ENCODE measurements around the gene IRF1.
A peak's percentile ranks its signal among the peaks of the same experiment; 100 is the strongest.

The IRF1 gene

DNA sequence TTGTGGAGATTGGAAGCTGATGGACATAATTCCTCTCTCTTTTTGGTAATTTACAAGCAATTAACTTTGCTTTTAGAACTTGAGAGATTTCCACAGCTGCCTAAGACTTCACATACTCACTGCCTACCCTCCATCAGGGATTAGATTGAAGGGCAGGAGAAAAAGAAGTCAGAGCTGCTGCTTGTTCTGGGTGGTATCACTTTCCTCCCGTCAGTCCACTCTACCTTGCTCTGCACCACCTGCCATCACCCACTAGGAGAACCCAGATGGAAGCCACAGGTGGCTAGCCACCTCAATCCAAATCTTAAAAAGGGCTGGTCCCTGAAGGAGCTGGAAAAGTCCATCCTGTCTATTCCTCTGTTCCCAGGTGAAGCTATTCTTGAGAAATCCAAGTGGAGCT, 10.5 kb downstream of the IRF1 start:
- peaks cover 41 to 44% of the 10 kb centered on the region in 2 donors for H3K4me1 ChIP-seq (ENCODE audit: control insufficient read depth in 2 of 2, insufficient read depth in 2 of 2, low read length in 2 of 2)
- H3K27me3 ChIP-seq (ENCODE audit: control insufficient read depth in 2 of 2, insufficient read depth in 2 of 2, low read length in 2 of 2) = no peaks in the 10 kb centered on the region
- H3K9me3 ChIP-seq (ENCODE audit: control insufficient read depth in 2 of 2, low read length in 2 of 2) = no peaks in the 10 kb centered on the region
- no peak overlapping the region for H3K27ac ChIP-seq (ENCODE audit: low read depth in 2 of 2, low read length in 2 of 2)
- no peak overlapping the region for H3K4me3 ChIP-seq (ENCODE audit: low read length in 2 of 2)
- H3K36me3 ChIP-seq (ENCODE audit: control insufficient read depth in 2 of 2, insufficient read depth in 2 of 2, low read length in 2 of 2) = peaks cover 17 to 21% of the 10 kb centered on the region in 2 donors
- H3K9ac ChIP-seq (ENCODE audit: low read depth in 1 of 2, low read length in 2 of 2) = no peak overlapping the region

DNA sequence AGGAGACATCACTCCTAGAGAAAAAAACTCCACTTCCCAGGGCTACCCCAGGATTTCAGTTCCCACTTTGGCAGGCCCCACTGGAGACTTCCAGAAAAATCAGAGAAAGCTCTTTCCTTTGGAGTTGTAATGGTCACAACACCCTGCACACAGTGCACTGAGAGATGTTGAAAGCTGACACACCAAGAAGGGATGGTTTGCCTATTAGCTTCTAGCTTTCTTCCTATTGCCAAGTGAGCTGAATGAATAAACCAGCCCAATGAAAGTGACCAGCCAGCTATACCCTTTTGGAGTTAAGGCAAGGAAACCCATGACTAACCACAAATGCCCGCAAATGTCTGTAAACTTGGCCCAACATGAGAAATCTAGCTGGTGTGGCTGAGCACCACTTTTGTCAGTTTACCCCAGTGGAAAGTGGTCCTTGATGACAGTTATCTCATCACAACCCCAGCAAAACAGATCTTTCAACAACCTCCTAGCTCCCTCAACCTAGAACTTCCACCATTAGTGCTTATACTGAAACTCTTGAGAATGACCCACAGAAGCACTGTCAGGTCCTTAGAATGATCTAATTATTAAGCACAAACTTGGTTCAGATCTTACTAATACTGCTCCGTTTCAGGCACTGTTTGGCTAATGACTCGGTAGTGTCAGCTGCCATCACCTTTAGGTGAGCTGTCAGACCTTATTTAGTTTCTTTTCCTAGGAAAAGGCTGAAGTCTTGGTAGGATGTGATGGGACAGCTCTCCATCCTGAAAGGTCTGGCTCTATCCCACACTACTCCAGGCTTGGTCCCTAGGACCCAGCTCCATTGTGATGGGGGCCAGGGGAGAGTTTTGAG, 11.2 kb downstream of the IRF1 start:
- peaks cover 48 to 49% of the 10 kb centered on the region in 2 donors for H3K4me1 ChIP-seq (ENCODE audit: control insufficient read depth in 2 of 2, insufficient read depth in 2 of 2, low read length in 2 of 2)
- no peak overlapping the region for H3K9ac ChIP-seq (ENCODE audit: low read depth in 1 of 2, low read length in 2 of 2)
- H3K4me3 ChIP-seq (ENCODE audit: low read length in 2 of 2) = no peak overlapping the region
- H3K36me3 ChIP-seq (ENCODE audit: control insufficient read depth in 2 of 2, insufficient read depth in 2 of 2, low read length in 2 of 2) = peaks cover 13 to 17% of the 10 kb centered on the region in 2 donors
- H3K27me3 ChIP-seq (ENCODE audit: control insufficient read depth in 2 of 2, insufficient read depth in 2 of 2, low read length in 2 of 2) = no peaks in the 10 kb centered on the region
- no peaks in the 10 kb centered on the region for H3K9me3 ChIP-seq (ENCODE audit: control insufficient read depth in 2 of 2, low read length in 2 of 2)
- no peak overlapping the region for H3K27ac ChIP-seq (ENCODE audit: low read depth in 2 of 2, low read length in 2 of 2)

DNA sequence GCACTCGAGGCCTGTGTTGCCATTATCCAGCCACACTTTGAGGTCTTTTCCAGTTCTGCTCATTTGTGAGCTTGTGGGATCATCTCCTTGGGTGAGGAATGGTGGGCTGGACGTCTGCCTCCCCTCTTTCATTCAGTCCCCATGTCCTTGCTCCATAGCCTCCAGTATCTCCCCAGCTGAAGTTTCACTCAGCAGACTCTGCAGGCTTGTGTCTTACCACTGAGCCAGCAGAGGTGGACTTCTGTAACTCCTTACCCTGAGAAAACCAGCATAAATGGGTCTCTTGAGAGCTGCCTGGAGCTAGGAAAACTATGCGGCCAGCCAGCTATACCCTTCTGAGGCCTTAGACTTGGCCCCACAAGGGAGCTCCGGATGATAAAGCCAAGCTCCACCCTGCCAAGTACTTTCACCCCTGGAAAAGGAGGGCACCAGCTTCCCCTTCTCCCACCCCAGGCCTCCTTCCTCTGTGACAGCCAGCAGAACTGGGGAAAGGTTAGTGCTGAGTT, 12.2 kb downstream of the IRF1 start:
- Histone ChIP-seq H3K27me3 (ENCODE audit: control insufficient read depth in 2 of 2, insufficient read depth in 2 of 2, low read length in 2 of 2) (no peaks in the 10 kb centered on the region), H3K27ac (ENCODE audit: low read depth in 2 of 2, low read length in 2 of 2) (peak overlapping the region; percentile 46 to 64), H3K36me3 (ENCODE audit: control insufficient read depth in 2 of 2, insufficient read depth in 2 of 2, low read length in 2 of 2) (peaks cover 4 to 8% of the 10 kb centered on the region in 2 donors), H3K9me3 (ENCODE audit: control insufficient read depth in 2 of 2, low read length in 2 of 2) (no peaks in the 10 kb centered on the region), H3K4me3 (ENCODE audit: low read length in 2 of 2) (no peak overlapping the region), H3K9ac (ENCODE audit: low read depth in 1 of 2, low read length in 2 of 2) (peak overlapping the region; percentile 10 to 56), H3K4me1 (ENCODE audit: control insufficient read depth in 2 of 2, insufficient read depth in 2 of 2, low read length in 2 of 2) (peaks cover 46 to 49% of the 10 kb centered on the region in 2 donors)

DNA sequence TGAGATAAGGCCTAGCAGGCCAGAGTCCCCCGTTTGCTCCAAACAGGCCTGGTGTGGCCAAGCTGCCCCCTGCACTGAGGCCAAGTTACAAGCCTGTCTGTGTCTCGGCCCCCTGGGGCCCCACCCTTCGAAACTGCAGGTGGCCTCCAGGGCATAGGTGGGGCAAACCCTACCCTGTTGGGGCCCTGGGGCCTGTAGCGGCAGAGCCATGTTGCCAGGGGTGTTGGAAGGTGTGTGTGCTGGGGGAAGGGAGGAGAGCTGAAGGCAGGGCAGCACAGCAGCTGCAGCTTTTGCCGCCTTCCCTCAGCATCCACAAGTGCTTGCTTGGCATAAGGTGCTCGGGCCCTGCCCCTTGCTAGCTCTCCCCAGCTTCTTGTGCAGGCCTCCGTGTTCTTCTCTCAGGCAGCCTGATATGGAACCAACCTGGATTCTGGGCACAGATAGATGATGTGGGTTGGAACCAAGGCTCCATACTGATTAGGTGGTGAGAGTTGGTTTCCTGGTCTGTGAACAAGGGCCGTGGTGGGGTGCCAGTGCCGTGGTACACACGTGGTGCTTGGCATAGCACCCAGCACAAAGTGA, 12.7 kb downstream of the IRF1 start:
- no peak overlapping the region for H3K4me3 ChIP-seq (ENCODE audit: low read length in 2 of 2)
- H3K4me1 ChIP-seq (ENCODE audit: control insufficient read depth in 2 of 2, insufficient read depth in 2 of 2, low read length in 2 of 2) = peaks cover 46 to 49% of the 10 kb centered on the region in 2 donors
- H3K27ac ChIP-seq (ENCODE audit: low read depth in 2 of 2, low read length in 2 of 2) = peak overlapping the region; percentile 46 to 64
- H3K36me3 ChIP-seq (ENCODE audit: control insufficient read depth in 2 of 2, insufficient read depth in 2 of 2, low read length in 2 of 2) = peaks cover 0 to 4% of the 10 kb centered on the region in 2 donors
- H3K27me3 ChIP-seq (ENCODE audit: control insufficient read depth in 2 of 2, insufficient read depth in 2 of 2, low read length in 2 of 2) = no peaks in the 10 kb centered on the region
- H3K9ac ChIP-seq (ENCODE audit: low read depth in 1 of 2, low read length in 2 of 2) = peak overlapping the region; percentile 51 to 56
- H3K9me3 ChIP-seq (ENCODE audit: control insufficient read depth in 2 of 2, low read length in 2 of 2) = no peaks in the 10 kb centered on the region

DNA sequence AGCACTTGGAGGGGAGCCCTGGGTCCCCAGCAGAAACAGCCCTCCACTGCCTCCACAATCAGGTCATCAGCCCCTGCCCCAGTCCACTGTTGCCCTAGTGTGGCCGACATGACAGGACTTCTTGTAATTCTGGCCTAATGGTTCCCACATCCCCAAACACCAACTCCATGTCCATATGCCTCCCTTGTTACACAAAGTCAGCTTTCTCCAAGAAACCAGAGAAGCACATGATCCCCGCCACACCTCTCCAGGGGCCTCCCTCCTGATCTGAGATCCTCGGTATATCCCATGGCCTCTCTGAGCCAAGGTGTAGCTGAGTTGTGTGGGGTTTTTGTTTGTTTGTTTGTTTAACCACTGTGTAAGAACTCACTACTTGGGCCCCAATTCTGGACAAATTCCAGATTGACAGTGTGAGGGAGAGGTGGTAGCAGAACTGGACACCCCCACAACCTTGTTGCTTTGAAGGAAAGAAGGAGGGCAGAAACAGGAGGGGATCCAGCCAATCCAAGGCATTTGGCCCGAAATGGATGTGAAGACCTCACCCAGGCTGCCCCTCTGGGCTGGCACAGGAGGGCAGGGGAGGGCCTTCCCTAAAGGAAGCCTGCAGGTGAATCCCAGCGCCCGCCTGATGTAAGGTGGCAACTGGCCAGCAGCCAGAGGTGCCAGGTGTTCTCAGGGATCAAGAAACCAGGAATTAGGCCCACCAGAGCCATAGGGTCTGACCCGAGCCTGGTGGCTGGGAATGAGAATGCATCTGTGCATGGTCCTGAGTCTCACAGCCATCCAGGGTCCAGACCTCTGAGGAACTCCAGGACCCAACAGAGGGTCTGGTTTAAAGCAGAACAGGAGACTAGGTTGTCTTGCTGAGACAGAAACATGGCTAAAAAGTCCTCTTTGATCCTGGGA, 13.4 kb downstream of the IRF1 start:
- H3K9ac ChIP-seq (ENCODE audit: low read depth in 1 of 2, low read length in 2 of 2) = peak overlapping the region; percentile 51 to 56
- peaks cover 46 to 49% of the 10 kb centered on the region in 2 donors for H3K4me1 ChIP-seq (ENCODE audit: control insufficient read depth in 2 of 2, insufficient read depth in 2 of 2, low read length in 2 of 2)

DNA sequence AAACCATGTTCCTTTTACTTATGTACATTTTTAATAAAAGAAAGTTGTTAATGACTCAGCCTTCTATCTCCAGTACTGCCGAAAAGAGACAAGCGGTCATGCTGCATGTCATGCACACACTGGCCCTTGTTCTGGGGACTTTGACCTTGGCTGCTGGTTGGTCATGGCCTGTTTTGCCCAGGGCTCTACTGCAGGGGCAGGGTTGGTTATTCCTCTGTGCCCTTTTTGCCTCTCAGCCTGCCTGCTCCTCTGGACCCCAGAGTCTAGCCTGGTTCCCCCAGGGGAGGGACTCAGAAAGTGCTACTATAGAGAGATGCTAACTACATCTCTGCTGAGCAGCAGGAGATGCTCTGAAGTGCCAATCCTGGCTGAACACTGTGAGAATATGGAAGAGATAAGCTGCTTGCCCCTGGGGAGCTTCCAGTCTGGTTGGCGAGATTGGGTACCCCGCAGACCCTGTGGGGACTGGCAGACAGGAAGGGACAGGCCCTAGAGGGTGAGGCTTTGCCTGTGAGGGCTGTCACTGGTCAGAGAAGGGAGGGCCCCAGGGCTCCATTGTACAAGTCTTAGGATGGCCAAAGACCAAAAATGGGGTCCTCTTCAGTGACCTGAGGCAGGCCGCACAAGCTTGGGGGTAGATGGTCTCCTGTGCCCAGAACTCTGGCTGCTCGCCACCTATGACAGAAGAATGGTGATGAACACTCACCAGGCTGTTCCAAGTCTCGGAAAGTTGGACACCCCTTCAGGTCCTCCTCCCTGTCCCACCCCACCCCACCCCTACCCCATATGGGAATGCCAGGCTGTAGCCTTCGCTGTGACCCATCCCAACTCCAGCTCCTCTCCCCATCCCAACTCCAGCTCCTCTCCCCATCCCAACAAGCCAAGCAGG, 14.3 kb downstream of the IRF1 start:
- no peaks in the 10 kb centered on the region for H3K36me3 ChIP-seq (ENCODE audit: control insufficient read depth in 2 of 2, insufficient read depth in 2 of 2, low read length in 2 of 2)
- no peak overlapping the region for H3K9ac ChIP-seq (ENCODE audit: low read depth in 1 of 2, low read length in 2 of 2)
- H3K9me3 ChIP-seq (ENCODE audit: control insufficient read depth in 2 of 2, low read length in 2 of 2) = no peaks in the 10 kb centered on the region
- H3K27ac ChIP-seq (ENCODE audit: low read depth in 2 of 2, low read length in 2 of 2) = peak overlapping the region; percentile 50 to 56
- no peaks in the 10 kb centered on the region for H3K27me3 ChIP-seq (ENCODE audit: control insufficient read depth in 2 of 2, insufficient read depth in 2 of 2, low read length in 2 of 2)
- H3K4me1 ChIP-seq (ENCODE audit: control insufficient read depth in 2 of 2, insufficient read depth in 2 of 2, low read length in 2 of 2) = peaks cover 45 to 46% of the 10 kb centered on the region in 2 donors
- H3K4me3 ChIP-seq (ENCODE audit: low read length in 2 of 2) = no peak overlapping the region

More for the DNA sequence above, 13.4 kb downstream of the IRF1 start:
- H3K9me3 ChIP-seq (ENCODE audit: control insufficient read depth in 2 of 2, low read length in 2 of 2) = no peaks in the 10 kb centered on the region
- peaks cover 0 to 4% of the 10 kb centered on the region in 2 donors for H3K36me3 ChIP-seq (ENCODE audit: control insufficient read depth in 2 of 2, insufficient read depth in 2 of 2, low read length in 2 of 2)
- H3K27me3 ChIP-seq (ENCODE audit: control insufficient read depth in 2 of 2, insufficient read depth in 2 of 2, low read length in 2 of 2) = no peaks in the 10 kb centered on the region
- no peak overlapping the region for H3K4me3 ChIP-seq (ENCODE audit: low read length in 2 of 2)
- peak overlapping the region; percentile 46 to 64 for H3K27ac ChIP-seq (ENCODE audit: low read depth in 2 of 2, low read length in 2 of 2)

DNA sequence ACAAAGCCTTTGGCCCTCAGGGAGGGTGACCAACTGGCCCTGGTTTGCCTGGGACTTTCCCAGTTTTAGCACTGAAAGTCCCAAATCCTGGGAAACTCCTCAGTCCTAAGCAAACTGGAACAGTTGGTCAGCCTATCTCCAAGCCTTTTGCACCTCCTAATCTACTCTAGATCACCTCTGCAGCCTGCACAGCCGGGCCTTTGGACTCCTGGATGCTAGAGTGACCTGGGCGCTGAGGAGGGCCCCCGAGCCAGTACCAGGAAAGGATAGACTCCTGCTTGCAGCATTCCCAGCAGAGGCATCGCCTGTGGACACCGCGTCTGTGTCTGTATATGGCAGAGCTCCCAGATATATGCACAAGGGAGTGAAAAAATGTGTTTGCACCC, 15.1 kb downstream of the IRF1 start:
- peaks cover 45 to 46% of the 10 kb centered on the region in 2 donors for H3K4me1 ChIP-seq (ENCODE audit: control insufficient read depth in 2 of 2, insufficient read depth in 2 of 2, low read length in 2 of 2)
- H3K36me3 ChIP-seq (ENCODE audit: control insufficient read depth in 2 of 2, insufficient read depth in 2 of 2, low read length in 2 of 2) = no peaks in the 10 kb centered on the region
- no peak overlapping the region for H3K4me3 ChIP-seq (ENCODE audit: low read length in 2 of 2)
- H3K9ac ChIP-seq (ENCODE audit: low read depth in 1 of 2, low read length in 2 of 2) = peak overlapping the region in 1 of 2 donors; percentile 46
- no peaks in the 10 kb centered on the region for H3K9me3 ChIP-seq (ENCODE audit: control insufficient read depth in 2 of 2, low read length in 2 of 2)
- no peaks in the 10 kb centered on the region for H3K27me3 ChIP-seq (ENCODE audit: control insufficient read depth in 2 of 2, insufficient read depth in 2 of 2, low read length in 2 of 2)
- peak overlapping the region; percentile 56 to 65 for H3K27ac ChIP-seq (ENCODE audit: low read depth in 2 of 2, low read length in 2 of 2)

DNA sequence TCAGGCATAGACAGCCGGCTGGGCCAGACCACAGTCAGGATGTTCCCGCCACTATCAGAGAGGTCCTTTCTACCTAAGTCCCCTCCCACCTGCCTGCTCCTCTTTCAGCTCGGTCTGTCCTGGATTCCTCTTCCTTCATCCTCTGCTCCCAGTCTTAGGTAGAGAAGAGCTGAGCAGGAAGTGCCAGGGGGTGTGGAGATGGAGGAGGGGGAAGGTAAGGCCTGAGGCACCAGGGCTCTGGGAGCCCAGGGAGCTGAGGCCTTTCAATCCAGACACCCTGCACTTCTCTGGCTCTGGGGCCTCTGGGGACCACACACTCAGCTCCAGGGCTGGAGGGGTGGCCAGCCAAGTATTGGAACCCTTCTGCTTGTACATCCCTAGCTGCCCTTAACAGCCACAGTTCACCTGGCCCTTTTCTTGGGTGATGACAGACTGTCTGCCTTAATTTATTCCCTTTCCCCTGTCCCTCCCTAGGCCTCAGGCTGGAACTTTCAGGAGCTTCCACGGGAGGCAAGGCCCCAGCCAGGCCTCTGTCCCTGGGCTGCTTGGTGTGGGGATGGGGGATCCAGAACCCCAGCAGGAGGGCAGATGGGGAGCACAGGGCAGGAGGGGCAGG, 15.6 kb downstream of the IRF1 start:
- H3K9ac ChIP-seq (ENCODE audit: low read depth in 1 of 2, low read length in 2 of 2) = peak overlapping the region in 1 of 2 donors; percentile 46
- no peaks in the 10 kb centered on the region for H3K27me3 ChIP-seq (ENCODE audit: control insufficient read depth in 2 of 2, insufficient read depth in 2 of 2, low read length in 2 of 2)
- peaks cover 47 to 48% of the 10 kb centered on the region in 2 donors for H3K4me1 ChIP-seq (ENCODE audit: control insufficient read depth in 2 of 2, insufficient read depth in 2 of 2, low read length in 2 of 2)
- no peaks in the 10 kb centered on the region for H3K9me3 ChIP-seq (ENCODE audit: control insufficient read depth in 2 of 2, low read length in 2 of 2)
- H3K27ac ChIP-seq (ENCODE audit: low read depth in 2 of 2, low read length in 2 of 2) = peak overlapping the region; percentile 56 to 65
- H3K4me3 ChIP-seq (ENCODE audit: low read length in 2 of 2) = no peak overlapping the region
- no peaks in the 10 kb centered on the region for H3K36me3 ChIP-seq (ENCODE audit: control insufficient read depth in 2 of 2, insufficient read depth in 2 of 2, low read length in 2 of 2)

Data from mucosa of rectum (tissue), 2 donors.